Measurements from ENCODE around the gene KRTAP29-1.
A peak's percentile ranks its signal among the peaks of the same experiment; 100 is the strongest.

KRTAP29-1 gene

DNA sequence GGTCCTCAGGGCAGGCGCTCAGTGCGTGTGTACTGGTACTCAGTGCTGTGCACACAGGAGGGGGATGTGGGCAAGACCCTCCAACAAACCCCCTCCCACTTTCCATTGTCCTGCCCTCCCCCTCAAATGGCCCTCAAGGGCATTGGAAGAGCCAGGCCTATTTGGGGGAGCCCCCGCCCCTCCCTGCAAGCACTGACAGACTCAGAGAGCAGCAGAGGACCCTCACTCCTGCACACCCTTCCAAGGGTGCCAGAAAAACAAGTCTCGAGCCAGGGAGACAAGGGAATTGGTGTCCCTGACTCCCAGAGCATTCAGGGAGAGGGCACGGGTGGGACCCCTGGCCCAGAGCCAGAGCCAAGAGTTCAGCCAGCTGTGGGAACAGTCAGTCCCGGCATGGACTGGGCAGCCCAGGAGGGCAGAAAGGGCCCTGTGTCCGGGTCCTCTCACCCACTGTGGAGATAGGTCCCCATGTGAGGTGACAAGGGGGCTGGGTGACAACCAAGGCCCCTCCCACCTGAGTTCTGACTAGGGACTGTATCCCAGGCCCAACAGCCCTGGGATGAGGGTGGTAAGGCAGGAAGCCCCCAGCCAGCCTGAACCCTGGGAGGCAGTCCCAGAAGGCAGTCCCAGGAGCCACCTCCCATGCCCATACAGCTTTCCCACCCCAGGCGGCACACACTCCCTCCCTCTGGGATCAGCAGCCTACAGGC lies 24.9 kb upstream of the KRTAP29-1 start:
- peak; percentile 56 for DNase-seq

DNA sequence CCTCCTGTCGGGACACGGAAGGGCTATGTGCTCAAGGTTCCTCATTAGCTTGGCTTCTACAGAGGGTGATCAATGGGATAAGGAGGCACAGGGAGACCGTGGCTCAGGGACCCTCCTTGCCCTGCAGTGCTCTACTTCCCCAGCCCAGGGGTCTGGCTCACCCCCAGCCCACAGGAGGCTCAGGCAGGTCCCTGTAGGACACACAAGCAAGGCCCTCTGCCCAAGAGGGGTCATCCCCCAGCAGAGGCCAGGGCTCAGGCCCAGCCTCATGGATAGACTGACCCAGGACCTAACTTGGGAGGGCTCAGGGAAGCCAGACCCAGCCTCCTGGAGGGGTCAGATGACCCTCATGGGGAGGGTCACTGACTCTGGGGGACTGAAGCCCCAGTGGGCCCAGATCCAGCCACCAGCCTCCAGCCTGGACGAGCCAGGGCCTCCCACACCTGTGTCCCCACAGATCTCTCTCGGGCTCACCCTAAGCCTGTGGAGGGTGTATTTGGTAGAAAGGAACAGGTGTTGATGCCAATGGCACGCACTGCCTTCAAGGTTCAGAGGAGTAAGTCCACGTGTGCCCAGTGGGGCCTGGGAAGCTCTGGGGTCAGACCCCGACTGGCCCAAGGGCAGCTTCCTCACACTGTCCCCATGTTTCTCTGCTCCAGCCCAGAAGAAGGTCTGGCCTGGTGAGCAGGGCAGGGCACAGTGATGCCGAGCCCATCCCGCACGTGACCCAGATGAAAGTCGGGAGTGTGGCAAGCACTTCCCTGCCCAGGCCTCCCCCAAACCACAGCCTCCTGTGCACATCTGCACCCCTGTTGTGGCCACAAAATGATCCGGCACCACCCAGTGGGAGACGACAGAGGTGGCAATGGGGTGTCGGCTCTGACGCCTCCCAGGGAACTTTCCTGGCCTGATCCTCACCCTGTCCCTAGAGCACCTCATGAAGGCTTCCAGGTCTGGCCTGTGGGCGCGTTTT lies 23.8 kb upstream of the KRTAP29-1 start:
- peak; percentile 58 for DNase-seq

- no peak for DNase-seq
Measured at GRCh38 chr17:41325611-41326010, 23.0 kb upstream of the KRTAP29-1 start.

GRCh38 chr17:41325126-41325525 lies 22.5 kb upstream of the KRTAP29-1 start:
- peak; percentile 52 for DNase-seq

DNA sequence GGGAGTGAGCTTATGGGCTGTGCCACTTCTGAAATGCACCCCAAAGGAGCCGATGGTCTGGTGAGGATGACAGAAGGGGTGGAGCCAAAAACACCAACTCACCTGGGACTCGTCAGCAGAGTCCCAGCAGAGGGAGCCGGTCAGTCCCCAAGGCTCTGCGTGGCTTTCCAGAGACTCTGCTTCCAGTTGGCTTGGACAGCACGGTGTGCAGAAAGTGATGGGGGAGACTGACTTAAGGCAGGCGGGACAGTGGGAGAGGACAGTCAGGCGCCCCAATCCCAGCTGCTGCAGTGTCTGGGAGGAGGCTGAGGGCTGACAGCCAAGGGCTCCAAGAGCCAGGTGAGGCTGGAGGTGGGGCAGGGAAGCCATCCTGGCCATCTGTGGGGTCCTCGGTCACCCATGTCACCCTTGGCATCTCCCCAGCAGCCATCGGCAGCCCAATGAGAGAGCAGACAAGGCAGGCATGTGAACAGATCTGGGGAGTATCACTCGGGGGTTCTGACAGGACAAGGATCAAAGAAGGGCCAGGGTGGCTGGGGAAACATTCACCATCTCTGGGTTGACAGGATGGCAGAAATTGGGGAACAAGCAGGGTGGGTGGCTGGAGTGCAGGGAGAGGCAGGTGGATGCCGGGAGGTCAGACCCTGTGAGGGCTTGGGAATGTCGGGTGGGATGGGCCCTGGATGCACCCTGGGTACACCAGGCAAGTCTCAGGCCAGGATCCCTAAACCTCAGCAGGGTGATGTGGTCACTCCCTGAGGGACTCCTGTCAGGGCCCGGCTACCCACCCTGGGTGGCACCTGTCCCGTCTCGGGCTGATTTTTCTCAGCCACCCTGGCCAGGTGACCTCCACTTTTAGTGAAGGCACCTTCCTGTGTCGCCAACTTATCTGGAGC lies 21.8 kb upstream of the KRTAP29-1 start:
- DNase-seq, result peak; percentile 59

GRCh38 chr17:41322903-41323895 lies 20.5 kb upstream of the KRTAP29-1 start:
- DNase-seq, result peak; percentile 51

GRCh38 chr17:41322094-41322902 lies 19.6 kb upstream of the KRTAP29-1 start:
- DNase-seq, result peak; percentile 56

GRCh38 chr17:41318231-41318630 lies 15.6 kb upstream of the KRTAP29-1 start:
- no peak for DNase-seq

DNA sequence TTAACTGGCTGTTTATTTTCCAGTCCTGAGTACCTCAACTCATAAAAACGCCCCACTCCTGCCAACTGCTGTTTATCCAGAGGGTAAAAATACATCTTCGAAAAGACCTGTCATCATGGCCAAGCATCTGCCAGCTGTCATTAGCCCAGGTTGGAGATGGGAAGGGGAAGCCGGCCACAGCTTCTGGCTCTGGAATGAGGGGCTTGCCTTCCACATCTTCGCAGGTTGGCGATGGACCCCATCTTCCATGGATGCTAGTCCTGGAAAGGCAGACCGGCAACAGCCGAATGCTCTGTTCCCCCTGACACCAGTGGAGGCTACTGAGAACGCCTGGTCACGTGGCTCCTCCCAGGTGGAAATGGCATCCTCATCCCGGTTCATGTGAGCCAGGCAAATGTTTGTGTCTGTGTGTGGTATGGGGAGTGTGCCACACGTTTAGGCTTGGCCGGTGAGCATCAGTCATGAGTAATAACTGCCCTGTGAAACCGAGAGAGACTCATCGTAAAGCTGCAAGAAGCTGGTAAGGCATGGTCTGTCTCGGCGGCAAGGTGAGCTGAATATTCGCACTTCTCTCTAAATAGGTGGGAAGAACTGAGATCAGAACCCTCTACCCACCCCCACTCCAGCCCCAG lies 13.3 kb upstream of the KRTAP29-1 start:
- DNase-seq, result no peak

GRCh38 chr17:41315204-41315794 lies 12.6 kb upstream of the KRTAP29-1 start, which contains the start of gene KRTAP17-1:
KRTAP17-1 (minus strand) TSS chr17:41315710; CDS start chr17:41315650, 60 bp downstream.
- DNase-seq, result no peak

DNA sequence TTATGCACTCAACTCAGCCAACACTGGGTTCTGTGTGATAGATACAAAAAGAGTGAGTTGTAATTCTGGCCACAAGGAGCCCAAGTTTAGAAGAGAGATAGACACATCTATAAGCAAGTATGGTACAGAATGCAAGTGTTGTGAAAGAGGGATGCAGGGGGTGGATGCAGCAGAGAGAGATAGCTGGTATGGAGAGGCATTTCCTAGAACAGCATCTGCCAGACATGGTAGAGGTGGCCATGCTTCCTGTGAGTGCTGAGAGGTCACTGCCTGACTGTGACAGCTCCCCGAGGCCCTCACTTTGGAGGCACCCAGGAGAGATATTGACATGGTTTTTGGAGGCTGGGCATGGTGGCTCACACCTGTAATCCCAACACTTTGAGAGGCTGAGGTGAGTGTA lies 8.5 kb upstream of the KRTAP29-1 start:
- DNase-seq, result no peak

GRCh38 chr17:41308918-41309359 lies 6.3 kb upstream of the KRTAP29-1 start, which contains the start of gene KRTAP16-1:
KRTAP16-1 (minus strand) TSS chr17:41309309; CDS start chr17:41309253, 56 bp downstream.
- DNase-seq, result peak; percentile 76

GRCh38 chr17:41308251-41308917 lies 5.7 kb upstream of the KRTAP29-1 start:
- peak; percentile 79 for DNase-seq

GRCh38 chr17:41307647-41308046 lies 5.0 kb upstream of the KRTAP29-1 start:
- DNase-seq, result no peak

GRCh38 chr17:41304091-41304490 lies 1.4 kb upstream of the KRTAP29-1 start:
- DNase-seq, result no peak

- no peak for DNase-seq
Measured at GRCh38 chr17:41302981-41303380, 330 bp upstream of the KRTAP29-1 start.

DNA sequence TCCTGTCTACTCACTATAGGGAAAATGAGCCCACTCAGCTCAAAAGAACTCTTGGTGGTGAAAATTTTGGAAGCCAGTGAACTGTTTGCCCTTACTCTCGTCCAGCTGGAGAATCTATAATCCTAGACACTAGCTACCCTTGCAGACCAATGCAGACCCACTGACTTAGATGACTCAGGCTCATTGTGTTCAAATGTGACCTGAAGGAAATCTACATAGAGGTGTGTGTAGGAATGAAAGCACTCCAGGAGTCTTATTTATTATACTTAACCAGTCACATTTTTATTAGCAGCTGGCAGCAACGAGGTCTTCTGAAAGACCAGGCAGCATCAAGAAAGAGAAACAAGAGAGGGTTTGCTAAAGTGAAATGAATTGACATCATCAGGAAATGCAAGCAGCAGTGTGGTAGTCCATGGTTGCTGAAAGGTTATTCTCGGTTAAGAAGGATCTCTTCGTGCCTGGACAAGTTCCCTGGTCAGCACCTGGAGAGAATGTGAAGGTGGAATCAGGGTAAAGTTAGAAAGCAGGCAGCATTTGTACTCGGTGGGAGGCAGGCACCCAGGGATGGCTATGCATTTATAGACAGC lies 1.4 kb downstream of the KRTAP29-1 start:
- no peak for DNase-seq

DNA sequence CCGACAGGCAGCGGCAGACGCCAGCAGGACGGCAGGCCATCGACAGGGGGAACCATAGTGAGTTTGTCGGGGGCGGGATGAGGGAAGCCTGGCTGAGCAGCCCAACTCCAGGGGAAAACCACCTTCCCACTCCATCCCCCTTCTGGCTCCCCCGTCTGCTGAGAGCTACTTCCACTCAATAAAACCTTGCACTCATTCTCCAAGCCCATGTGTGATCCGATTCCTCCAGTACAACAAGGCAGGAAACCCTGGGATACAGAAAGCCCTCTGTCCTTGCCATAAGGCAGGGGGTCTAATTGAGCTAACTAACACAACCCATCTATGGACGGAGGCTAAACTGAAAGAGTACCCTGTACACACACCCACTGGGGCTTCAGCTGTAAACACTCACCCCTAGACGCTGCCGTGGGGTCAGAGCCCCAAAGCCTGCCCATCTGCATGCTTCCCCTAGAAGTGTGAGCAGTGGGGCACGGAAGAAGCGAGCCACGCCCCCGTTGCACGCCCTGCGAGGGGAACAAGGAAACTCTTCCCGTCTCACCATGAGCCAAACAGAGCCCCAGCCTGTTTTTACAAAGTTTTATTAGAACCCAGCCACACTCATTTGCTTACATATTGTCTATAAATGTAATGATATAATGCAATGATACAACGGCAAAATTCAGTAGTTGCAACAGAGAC lies 4.1 kb downstream of the KRTAP29-1 start:
- no peak for DNase-seq
